Measurements from ENCODE around the gene EPAS1.

EPAS1 gene

DNA sequence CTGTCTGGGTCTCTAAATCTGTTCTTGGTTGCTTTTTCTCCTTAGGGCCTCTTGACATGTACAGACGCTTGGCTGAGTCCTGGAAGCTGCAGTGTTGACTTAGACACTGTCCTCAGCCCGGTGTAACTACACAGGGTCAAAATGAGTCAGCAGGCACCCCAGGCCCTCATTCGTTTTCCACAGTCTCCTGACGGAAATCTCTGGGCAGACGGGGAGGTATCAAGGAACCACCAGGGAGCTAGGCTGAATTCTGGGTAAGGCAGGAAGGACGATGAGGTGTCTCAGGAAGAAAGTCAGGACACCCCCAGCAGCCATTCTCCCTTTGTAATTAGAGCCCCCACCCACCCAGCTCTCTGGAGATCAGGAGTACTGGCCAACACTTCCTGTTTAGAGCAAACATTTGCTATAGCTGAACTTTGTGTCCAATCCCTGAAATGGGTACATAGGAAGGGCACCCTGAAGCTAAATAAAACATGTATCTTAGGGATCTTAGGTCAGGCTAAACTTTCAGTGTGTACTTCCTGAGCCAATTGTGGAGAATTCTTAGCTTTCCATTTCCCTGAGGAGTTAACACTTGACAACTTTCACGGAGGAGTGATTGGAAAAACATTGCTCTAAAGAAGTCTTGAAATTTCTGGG is 23.9 kb upstream of the EPAS1 start:
- no peak for DNase-seq (ENCODE audit: extremely low read depth in 1 of 2, low read depth in 1 of 2)

DNA sequence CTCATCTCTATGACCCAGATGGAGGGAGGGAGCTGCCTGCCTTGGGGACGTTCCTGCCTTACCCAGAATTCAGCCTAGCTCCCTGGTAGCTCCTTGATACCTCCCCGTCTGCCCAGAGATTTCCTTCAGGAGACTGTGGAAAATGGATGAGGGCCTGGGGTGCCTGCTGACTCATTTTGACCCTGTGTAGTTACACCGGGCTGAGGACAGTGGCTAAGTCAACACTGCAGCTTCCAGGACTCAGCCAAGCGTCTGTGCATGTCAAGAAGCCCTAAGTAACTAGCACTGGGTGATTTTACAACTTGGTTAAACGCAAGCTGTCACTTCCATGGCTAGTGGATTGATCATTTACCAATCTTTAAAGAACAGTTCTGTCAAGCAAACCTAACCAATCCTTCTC is 23.3 kb upstream of the EPAS1 start:
- no peak for DNase-seq (ENCODE audit: extremely low read depth in 1 of 2, low read depth in 1 of 2)

DNA sequence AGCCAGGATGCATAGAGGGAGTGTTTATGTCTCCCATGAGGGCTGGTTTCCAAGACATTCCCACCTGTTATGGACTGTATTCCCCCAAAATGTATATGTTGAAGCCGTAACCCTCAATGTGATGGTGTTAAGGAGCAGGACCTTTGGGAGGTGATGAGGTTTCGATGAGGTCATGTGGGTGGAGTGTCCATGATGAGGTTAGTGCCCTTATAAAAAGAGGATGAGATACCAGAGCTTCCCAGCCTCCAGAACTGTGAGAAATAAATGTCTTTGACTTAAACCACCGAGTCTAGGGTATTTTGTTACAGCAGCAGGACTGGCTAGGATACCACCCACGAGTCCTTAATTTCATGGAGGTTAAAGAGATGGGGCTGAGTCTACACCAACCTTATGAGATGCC is 22.6 kb upstream of the EPAS1 start:
- no peak for DNase-seq (ENCODE audit: extremely low read depth in 1 of 2, low read depth in 1 of 2)

DNA sequence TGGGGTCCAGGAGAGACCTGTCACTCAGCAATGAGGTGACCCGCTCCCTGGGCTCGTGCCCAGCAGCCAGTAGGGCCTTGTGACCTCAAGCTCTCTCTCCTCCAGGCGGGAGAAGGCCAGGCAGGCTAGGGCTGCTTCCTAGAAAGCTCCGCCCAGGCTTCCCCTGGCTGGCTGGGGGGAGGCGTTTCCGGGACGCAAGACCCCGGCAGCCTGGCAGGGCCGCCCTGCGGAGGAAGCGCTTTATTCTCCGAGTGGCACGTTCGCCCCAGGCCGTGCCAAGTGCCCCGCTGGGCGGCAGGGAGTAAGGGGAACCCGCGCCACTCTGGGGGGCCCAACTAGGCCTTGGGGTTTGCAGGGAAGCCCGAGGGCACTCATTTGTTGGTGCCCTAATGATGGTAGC is 21.2 kb upstream of the EPAS1 start:
- no peak for DNase-seq (ENCODE audit: extremely low read depth in 1 of 2, low read depth in 1 of 2)

DNA sequence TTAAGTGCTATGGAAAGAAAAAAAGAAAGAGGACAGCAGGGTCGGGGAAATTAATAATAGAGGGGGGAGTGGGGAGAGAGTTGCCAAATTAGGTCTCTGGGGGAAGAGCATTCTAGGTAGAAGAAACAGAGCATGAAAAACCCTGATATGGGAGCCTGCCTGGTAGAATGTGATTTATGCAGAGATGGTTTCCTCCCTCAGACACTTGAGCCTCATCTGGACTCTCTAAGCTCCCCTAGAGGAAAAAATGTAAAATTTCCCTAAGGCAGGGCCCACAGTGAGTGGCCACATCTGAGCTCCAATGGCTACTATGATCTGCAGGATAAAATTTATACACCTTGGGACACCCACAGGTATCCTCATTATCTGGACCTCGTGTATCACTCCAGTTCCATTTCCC is 20.6 kb upstream of the EPAS1 start:
- no peak for DNase-seq (ENCODE audit: extremely low read depth in 1 of 2, low read depth in 1 of 2)

DNA sequence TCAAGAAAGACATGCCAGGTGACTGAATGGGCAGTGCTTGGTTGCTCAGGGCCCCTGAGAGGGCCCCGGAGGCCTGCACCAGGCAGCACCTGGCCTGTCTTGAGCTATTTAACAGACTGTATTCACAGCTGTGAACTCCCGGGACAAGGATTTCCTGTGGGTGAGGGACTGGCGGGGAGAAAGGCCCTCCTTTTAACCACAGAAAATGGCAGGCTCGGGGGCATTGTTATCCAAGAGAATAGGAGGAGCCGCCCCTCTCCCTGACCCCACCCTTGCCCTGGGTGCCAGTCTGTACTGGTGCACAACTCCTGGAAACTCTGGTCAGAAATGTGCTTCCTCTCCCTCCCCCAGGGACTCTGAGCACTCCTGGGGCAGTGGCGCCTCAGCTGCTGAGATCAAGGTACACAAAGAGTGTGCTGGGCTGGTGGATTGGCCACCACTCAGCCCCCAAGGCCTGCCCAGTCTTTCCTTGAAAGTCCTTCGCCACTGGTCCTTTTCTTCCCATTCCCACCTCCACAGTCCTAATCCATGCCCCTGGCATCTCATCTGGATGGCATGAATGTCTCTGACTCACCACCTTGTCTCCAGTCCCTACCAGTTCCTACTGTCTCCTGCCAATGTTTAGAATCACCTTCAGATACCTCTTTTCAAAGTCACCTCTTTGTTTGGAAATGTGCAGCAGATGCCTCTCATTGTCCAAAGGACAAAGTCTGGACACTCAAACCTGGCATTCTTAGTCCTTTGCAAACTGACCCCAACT is 19.6 kb upstream of the EPAS1 start:
- DNase-seq (ENCODE audit: extremely low read depth in 1 of 2, low read depth in 1 of 2): no peak

DNA sequence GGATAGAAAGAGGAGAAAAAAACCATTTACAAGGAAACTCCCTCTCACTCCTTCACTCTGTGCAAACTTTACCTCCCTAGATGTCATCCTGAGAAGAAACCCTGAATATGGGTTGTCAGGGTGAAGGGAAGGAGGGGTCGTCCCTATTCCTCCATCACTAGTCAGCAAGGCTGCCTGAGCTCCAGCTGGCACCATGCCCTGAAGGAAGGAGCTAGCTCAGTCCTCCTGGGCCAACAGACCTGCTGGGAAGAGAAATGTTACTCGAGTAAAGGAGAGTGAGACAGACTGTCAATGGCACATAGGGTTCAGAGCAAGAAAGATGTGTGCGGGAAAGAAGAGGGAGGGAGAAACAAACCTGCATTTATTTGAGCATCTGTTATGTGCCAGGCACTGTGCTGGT is 18.3 kb upstream of the EPAS1 start:
- DNase-seq (ENCODE audit: extremely low read depth in 1 of 2, low read depth in 1 of 2): no peak

DNA sequence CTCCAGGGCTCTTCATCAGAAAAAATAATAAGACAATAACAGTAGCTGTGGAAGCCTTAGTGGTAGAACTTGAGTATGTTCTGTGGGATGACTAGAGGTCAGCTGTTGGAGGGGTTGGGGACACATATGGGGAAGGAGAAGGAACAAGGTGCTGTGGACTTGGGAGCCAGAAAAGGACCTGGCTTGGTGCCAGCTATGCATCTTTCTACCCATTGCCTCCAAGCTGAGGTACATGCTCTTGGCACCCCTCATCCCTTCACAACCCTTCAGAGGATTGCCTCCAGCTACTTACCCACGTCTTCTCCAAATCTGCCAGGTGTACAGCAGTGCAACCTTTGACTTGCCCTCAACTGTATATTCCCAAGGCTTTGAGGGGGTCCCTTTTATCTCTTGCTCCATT is 15.3 kb upstream of the EPAS1 start:
- DNase-seq (ENCODE audit: extremely low read depth in 1 of 2, low read depth in 1 of 2): no peak

DNA sequence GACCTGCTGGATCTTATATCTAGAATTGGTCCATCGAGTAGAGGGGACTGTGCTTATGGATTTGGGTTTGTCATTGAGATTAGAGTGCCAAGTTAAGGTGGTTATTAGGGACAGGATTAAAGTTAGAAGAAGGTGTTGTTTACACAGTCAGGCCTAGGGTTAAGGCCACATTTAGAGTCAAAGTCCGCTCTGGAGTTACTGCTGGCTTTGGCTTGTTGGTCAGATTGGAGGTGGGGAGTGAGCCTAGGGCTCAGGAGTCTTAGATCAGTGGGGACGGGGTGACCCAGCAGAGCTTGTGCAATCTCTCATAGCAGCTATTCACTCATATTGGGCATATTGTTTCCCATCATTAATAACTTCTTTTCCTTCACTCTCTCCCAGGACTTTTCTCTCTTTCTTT is 13.5 kb upstream of the EPAS1 start:
- no peak for DNase-seq (ENCODE audit: extremely low read depth in 1 of 2, low read depth in 1 of 2)

DNA sequence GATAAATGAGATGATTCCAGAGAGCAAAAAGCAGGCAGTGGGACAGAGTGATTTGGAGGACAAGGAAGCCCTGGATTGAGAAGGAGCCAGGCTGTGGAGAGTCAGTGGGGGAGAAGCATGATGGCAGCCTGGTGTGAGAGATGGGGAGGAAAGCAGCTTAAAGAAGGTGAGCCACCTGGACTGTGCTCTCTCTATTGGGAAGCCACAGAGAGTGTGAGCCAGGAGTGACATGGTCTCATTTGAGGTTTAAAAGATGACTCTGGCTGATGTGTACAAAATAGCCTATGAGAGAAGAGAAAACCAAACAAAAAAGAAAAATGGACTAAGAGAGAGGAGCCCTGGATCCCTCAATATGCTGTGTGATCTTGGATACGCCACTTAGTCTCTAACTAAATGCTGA is 12.9 kb upstream of the EPAS1 start:
- no peak for DNase-seq (ENCODE audit: extremely low read depth in 1 of 2, low read depth in 1 of 2)

DNA sequence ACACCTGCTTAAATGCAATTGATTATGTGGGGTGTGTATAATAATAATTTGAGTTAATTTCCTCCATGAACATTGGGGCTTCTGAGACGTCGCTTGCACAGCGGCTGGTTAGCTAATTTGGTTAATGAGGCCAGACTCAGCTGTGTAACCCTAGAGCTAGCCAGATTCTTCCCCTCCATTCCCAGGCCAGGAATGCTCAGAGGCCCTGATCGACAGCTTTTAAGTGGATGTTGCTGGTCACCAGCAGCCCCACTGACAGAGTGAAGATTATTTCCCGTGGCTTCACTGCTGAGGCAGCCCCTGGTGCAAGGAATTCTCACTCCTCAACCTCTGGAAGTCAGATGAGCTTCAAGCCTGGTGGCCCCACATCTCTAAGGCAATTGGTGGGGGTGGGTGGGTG is 12.4 kb upstream of the EPAS1 start:
- DNase-seq (ENCODE audit: extremely low read depth in 1 of 2, low read depth in 1 of 2): no peak

DNA sequence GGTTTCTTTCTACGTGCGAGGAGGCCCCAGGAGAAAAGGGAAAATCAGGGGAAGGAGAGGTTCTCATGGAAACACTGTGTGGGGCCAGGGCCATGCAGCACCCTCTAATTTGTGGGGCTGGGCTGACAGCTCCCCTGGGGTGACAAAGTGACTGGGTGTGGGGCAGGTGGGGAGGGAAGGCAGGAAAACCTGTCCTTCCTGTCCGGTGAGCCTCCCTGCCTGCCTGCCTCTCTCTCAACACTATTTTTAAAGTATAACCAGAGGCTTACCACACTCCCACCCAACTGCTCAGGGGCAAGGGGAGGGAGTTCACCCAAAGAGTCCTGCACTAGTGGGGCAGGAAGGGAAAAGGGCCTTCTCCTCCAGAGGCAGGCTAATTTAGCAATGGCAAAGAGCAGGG is 10.5 kb upstream of the EPAS1 start:
- DNase-seq (ENCODE audit: extremely low read depth in 1 of 2, low read depth in 1 of 2): no peak

DNA sequence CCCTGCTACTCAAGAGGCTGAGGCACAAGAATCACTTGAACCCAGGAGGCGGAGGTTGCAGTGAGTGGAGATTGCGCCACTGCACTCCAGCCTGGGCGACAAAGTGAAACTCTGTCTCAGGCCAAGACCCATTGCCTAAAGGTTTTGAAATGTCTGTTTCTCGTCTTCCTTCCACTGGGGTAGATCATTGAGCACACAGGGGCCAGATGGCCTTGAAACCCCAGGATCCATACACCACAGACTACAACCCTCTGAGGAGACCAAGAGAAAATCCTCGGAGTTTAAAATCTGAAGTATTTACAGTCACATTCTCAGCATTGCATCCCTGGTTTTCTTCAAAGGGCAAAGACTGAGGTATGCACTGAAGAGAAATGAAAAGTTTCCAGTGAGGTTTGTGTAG is 7.1 kb upstream of the EPAS1 start:
- DNase-seq (ENCODE audit: extremely low read depth in 1 of 2, low read depth in 1 of 2): no peak

DNA sequence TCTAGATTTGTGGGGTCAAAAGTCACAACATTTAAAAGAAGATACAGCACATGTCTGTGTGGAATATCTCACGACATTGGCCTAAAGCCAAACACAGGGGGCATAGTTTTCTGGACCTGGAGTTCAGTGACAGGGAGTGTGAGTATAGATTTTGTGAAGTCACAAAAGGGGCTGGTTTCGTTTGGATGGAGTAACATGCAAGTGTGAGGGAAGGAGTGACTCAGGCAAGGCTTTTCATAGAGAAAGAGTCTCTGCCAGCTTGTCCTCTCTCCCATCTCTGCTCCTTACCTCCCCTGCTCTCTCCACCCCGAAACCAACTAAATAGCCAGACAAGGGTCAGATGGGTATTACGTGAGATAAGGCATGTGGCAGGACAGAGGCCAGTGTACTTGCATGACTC is 3.7 kb upstream of the EPAS1 start:
- DNase-seq (ENCODE audit: extremely low read depth in 1 of 2, low read depth in 1 of 2): no peak

DNA sequence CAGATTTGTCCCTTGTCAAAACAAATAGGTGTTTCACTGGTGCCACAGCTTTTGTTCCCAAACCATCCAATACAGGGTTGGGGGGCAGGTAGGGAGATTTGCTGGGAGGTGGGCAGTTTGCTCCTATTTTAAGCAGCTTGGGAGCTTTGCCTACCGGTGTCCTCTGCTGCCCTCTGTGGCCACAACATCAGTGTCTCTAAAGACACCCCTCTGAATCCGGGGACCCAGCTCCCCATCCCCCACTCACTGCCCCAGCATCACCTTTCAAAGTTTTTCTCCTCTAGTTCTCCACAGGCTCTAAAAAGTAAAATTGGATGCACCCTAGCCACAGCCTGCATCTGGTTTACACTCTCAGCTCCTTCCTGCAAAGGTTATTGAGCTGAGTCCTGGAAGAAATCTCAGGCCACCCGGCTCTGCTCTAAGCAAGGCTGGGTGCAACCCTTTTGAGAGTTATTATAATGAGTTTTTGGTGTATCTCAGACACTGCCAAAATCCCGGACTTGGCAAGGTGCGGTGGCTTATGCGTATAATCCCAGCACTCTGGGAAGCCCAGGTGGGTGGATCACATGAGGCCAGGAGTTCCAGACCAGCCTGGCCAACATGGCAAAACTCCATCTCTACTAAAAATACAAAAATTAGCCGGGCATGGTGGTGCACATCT is 2.9 kb upstream of the EPAS1 start:
- no peak for DNase-seq (ENCODE audit: extremely low read depth in 1 of 2, low read depth in 1 of 2)

DNA sequence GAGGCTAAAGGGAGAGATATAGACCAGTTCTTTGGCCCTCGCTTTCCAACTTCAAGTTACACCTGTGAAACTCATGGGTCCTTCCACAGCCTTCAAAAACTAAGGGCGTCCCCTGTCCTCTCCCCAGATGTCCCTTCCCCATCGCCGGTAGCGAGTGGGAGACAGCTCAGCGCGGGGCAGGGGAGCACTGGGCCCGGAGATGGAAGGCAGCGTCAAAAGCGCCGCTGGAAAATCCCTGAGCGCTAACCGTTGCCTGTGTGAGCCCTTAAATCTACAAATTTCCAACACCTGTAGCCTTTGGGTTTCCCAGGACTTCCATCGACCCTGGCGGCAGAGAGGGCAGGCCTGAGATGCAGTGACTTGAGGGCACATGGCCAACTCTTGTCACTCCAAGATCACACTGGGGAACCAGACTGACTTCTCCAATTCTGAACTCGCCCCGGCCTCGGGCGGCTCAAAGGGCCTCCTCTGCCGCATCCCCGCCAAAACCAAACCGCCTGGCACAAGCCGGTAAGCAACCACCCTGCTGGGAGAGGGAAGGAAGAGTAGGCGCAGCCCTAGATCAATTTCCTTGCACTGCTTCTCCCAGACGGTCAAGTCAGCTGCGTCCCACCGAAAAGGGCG is 879 bp upstream of the EPAS1 start:
- no peak for DNase-seq (ENCODE audit: extremely low read depth in 1 of 2, low read depth in 1 of 2)

DNA sequence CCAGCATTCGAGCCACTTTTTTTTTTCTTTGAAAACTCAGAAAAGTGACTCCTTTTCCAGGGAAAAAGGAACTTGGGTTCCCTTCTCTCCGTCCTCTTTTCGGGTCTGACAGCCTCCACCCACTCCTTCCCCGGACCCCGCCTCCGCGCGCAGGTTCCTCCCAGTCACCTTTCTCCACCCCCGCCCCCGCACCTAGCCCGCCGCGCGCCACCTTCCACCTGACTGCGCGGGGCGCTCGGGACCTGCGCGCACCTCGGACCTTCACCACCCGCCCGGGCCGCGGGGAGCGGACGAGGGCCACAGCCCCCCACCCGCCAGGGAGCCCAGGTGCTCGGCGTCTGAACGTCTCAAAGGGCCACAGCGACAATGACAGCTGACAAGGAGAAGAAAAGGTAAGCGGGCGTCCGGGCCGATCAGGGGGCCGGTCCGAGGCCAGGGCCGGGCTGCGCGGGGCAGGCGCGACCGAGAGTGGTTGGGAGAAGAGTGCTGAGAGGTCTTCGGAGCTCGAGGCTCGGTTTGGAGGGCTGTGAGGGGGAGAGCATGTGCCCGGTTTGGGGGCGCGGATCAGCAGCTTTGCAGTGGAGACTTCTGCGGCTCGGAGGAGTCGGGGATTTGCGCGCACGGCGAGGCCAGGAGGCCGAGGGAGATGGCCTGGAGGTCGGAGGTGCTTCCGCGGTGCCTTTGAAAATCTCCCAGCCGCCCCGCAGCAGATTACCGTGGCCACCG is 502 bp downstream of the EPAS1 start:
- peak in 1 of 2 donors; percentile 60 for DNase-seq (ENCODE audit: extremely low read depth in 1 of 2, low read depth in 1 of 2)

DNA sequence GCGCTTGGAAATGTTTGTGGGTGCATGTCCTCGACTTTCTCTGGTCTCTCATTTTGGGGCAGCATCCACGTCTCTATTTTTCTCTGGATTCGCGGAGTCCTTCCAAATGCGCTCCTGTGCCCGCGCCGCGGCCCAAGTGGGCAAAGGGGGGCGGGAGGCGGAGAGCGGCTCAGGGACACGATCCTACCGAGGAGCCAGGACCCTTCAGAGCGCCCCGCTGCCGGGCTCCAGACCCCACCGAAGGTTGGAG is 990 bp downstream of the EPAS1 start:
- no peak for DNase-seq (ENCODE audit: extremely low read depth in 1 of 2, low read depth in 1 of 2)

DNA sequence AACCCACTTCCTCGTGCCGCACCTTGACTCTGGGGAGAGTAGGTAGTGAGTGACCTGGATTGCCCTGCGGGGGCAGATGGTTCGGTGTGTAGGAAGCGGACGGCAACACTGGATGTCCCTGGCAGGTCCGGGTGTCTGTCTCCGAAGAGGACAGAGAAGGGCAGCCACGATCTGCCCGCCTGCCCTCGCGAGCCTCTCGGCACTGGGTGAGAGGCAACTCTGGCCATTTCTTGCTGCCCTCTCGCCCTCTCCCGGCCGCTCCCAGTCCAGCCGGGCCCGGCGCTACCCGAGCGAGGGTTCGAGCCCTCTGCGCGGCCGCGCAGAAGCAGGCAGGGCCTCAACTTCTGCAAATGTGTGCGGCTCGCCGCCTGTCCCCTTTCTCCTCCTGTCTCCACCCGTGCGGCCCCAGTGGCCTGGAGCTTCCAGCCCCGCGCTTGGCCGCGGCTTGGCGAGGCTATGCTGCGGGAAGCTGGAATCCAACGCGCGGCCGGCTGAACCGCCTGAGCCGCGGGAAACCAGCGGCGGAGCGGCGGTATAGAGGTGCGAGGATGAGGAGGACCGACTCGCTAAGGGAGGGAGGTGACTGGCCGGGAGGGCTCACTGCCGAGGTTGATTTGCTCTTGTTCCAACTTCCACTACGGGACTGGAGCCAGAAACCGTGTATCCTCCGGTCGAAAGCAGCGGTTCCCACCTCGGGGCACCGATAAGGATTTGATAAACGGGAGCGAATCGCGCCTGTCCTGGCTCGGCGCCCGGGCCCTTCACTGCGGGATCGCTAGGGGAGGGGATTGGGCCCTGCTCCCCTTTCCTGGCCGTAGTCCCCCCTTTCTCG is 1.5 kb downstream of the EPAS1 start:
- DNase-seq (ENCODE audit: extremely low read depth in 1 of 2, low read depth in 1 of 2): no peak

DNA sequence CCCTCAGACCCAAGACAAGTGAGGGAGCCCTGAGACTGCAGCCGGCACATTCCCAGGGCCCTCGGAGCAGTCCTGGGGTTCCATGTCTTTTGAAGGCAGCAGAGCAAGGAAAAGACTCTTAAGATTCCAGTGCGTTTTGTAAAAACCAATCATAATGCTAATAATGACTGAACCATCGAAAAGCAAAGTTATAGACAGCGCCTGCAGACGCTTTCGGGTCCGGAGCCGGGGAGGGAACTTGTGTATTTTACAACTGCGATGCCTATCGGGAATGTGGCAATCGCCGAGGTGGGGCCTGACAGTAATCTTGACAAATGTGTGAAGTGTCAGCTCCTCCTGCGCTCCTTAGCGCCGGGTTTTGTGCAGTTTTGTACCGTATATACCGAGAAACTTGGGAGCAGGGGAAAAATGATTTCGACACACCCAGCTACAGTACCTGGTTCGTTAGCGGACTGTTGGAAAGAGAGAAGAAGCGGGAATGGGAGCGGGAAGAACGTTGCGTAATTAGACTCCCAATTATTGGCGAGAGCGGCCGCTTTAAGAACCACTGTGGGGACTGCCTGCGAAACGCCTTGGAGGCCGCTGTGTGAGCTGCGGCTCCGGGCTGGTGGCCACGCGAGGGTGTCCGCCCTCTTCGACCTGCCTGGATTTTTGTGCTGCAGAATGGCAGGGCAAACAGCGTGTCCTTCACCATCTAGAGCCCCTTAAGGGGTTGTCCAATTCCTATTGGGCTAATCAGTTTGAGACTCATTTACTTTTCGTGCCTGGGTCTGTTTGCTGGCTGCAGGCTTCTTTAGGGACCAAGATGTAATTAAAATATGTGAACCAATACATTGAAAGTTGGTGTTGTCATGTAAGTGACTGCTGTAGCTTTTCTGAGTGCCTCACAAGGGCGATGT is 2.4 kb downstream of the EPAS1 start:
- no peak for DNase-seq (ENCODE audit: extremely low read depth in 1 of 2, low read depth in 1 of 2)
